ENCODE data around the gene NDUFA6.
"Not testable (repeated sequence)": the region's sequence is repeated elsewhere in the genome, so short reads cannot be mapped to it uniquely, and the experiment has no call there.

NDUFA6 gene

DNA sequence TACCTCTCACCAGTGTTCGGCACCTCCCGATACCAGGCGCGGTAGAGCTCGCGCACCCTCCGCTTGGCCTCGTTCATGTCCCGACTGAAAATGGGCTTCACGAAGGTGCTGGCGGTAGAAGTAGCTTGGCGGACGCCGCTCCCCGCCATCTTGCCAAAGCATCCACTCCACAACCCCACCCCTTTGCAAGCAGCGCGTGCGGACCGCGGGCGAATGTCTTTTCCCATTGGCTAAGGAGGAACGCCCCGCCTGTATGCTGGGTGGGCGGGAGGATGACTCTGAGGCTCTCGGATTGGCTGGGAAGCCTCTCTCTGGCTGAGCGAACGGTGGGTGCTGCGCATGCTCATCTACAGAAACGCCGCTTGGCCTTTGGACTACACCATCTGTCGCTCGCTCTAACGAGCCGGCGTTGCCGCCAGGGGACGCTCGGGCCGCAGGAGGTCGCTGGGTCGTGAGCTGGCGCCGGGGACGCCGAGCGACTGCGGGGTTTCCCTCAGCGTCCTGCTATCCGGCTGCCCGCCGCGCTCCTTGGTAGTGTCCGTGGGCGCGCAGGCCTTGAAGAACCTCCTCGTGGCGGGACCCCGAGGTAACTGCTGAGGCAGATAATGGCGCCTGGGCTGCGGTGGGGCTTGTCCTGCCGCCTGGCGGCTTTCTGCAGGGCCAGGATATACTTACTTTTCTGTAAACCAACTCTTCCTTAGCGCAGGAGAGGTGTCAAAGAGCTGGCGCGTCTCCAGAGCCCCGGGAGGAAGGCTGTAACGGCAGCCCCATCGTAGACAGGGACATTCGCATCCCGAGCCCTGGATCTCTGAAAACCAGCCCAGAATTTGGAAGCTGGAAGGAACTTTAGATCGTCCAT is at the start of gene NDUFA6:
Gene NDUFA6 (minus strand): TSS at position 177 of the 859 bp plus-strand sequence. CDS start 28 bp downstream, at position 149.
- DNase-seq: peak; percentile 99

DNA sequence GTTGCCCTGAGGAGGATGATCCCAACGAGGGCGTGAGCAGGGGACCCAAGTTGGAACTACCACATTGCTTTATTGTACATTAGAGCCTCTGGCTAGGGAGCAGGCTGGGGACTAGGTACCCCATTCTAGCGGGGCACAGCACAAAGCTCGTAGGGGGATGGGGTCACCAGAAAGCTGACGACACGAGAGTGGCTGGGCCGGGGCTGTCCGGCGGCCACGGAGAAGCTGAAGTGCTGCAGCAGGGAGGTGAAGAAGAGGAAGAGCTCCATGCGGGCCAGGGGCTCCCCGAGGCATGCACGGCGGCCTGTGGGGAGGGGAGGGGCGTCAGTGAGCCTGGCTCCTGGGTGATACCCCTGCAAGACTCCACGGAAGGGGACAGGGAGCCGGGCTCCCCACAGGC is 49.6 kb upstream of the NDUFA6 start:
- not testable (repeated sequence) for DNase-seq

DNA sequence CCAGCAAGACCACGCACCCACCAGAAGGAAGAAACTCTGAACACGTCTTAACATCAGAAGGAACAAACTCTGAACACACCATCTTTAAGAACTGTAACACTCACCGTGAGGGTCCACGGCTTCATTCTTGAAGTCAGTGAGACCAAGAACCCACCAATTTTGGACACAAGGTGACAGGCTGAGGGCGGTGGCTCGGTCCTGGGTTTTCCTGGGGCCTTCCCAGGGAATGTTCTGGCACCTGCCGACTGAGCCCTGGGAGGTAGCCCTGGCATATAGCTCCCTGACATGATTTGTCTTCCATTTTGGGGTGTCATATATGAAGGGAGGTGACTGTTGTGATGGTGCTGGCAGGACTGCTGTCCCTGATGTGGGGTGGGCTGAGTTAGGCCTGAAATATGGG is 48.9 kb upstream of the NDUFA6 start:
- not testable (repeated sequence) for DNase-seq

DNA sequence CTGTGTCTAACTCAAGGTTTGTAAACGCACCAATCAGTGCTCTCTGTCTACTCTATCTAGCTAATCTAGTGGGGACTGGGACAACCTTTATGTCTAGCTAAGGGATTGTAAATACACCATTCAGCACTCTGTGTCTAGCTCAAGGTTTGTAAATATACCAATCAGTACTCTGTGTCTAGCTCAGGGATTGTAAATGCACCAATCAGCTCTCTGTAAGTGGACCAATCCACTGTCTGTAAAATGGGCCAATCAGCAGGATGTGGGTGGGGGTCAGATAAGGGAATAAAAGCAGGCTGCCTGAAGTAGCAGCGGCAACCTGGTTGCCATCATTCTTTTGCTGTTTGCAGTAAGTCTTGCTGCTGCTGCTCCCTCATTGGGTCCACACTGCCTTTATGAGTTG is 48.4 kb upstream of the NDUFA6 start:
- DNase-seq: no peak

DNA sequence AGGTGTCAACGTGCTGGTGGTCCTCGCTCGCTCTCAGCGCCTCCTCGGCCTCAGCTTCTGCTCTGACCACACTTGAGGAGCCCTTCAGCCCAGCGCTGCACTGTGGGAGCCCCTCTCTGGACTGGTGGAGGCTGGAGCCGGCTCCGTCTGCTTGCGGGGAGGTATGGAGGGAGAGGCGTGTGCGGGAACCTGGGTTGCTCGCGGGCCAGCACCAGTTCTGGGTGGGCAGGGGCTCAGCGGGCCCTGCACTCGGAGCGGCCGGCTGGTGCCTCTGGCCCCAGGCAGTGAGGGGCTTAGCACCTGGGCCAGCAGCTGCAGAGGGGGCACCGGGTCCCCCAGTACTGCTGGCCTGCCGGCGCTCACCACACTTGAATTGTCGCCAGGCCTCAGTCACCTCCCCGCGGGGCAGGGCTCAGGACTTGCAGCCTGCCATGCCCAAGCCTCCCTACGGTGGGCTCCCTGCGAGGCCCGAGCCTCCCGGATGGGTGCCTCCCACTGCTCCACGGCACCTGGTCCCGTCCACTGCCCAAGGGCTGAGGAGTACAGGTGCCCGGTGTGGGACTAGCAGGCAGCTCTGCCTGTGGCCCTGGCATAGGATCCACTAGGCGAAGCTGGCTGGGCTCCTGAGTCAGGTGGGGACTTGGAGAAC is 47.7 kb upstream of the NDUFA6 start:
- peak; percentile 50 for DNase-seq

DNA sequence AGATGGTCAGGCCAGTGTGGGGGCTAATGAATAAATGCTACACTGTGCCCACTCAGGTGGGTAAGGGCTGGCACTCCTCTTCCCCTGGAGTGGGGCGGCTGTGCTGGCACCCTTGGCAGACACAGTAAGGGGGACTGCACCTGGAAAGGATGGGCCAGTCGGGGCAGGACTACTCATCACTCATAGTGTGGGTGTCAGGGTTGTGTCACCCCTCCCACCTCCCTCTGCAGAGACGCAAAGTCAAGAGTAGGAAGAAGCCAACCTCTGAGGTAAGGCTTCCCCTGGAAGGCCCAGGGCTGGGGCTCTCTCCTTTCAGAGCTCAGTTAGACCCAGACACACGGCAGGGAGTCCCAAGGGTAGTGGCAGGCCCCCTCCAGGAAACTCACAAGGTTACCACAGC is 45.1 kb upstream of the NDUFA6 start:
- DNase-seq: not testable (repeated sequence)

DNA sequence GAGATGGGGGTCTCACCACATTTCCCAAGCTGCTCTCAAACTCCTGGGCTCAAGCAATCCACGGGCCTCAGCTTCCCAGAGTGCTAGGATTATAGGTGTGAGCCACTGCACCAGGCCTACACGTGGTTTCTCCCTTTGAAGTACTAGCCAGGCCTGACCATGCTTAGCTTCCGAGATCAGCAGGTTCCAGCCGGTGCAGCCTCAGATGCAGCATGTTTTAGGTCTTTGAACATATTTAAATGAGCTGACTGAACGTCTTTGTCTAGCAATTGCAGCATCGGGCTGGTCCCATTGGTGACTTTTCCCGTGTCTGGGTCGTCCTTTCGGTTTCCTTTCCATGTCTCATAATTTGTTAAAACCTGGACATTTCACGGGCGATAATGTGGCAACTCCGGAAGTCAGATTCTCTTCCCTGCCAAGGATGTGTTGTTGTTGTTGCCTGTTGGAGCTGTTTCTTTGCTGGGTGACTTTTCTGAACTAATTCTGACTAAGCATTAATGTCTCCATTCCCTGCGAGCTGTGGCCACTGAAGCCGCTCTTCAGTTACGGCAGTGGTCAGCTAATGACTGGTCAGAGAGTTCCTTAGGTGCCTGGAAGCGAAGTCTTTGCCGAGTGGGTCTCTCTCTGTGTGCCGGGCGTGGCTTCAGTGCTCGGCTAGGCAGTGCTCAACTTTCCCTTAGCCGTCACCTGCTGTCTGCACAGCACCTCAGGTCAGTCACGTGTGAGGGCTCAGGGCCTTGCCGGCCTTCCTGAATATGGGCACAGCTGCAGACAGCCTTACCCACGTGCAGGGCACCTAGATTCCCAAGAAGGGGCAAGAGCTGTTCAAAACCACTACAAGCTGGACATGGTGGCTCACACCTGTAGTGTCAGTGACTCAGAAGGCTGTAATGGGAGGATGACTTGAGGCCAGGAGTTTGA is 43.8 kb upstream of the NDUFA6 start:
- DNase-seq: no peak

DNA sequence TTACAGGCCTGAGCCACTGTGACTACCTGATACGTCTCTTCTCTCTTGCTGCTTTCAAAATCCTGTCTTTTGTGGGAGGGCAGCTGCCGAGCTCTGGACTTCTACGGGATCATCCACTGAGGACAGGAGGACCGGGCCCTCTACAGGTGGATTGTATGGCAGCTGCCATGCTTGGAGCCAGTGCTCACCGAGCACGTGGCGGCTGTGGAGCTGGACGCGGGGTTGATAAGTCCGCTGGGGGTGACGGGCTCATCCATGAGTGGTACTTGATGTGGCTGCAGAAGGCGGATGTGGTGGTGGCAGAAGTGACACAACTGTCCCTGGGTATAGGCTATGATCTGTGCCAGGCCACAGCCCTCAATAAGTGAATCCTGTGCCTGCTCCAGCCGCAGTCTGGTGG is 41.9 kb upstream of the NDUFA6 start:
- DNase-seq: no peak

DNA sequence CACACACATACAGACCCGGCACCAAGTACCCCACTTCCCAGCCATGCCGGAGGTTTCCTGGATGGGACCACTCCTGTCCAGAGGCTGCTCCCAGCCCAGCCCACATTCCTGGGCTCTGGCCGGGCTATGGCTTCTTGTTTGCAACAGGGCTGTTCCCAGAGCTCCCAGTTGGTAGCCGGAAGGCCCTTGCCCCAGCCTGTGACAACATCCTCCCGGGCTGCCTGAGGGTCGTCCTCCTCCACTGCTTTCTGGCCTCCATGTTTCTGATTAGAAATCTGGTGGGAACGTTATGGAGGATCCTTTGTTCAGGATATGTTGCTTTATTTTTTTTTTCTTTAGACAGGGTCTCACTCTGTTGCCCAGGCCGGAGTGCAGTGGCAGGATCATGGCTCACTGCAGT is 41.0 kb upstream of the NDUFA6 start:
- DNase-seq: no peak

DNA sequence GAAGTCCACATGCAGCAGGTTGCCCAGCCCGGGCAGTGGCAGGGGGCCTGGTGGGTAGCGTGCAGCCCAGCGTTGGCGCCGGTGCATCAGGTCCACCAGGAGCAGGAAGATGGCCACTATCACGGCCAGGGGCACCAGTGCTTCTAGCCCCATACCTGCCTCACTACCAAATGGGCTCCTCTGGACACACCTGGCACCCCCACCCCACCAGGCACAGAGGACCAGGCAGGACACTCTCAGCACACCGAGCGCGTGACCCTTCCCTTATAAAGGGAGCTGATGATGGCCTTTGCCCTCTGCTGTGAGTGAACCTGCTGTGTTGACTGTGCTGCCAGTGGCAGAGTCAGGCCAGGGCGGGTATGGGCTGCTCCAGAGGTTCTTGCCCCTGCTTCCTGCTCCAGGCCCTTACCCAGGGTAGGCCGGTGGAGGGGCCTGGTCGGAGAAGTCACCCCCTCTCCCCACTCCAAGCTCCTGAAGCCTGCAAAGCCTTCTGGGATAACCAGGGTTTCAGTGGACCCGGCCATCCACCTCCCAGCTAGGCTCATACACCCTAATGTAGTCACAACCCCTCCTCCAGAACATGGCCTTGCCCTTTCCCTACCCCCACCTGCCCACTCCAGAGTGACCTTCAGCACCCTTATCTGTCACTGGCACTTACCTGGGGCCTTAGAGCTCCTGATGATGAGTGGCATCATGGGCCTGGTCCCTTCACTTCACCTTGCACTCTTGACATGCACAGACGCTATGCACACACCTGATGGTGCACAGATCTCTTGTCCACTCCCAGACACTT is 40.3 kb upstream of the NDUFA6 start, which contains the start of gene CYP2D6:
Gene CYP2D6 (minus strand): TSS at position 172 of the 793 bp plus-strand sequence. CDS start 19 bp downstream, at position 153.
- DNase-seq: not testable (repeated sequence)

DNA sequence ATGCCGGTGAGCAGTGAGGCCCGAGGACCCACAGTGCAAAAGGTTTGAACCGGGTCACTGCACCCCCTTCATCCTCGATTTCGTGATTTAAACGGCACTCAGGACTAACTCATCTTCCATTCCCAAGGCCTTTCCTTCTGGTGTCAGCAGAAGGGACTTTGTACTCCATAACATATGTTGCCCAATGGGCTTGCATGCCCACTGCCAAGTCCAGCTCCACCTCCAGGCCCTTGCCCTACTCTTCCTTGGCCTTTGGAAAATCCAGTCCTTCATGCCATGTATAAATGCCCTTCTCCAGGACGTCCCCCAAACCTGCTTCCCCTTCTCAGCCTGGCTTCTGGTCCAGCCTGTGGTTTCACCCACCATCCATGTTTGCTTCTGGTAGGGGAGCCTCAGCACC is 39.6 kb upstream of the NDUFA6 start:
- not testable (repeated sequence) for DNase-seq

DNA sequence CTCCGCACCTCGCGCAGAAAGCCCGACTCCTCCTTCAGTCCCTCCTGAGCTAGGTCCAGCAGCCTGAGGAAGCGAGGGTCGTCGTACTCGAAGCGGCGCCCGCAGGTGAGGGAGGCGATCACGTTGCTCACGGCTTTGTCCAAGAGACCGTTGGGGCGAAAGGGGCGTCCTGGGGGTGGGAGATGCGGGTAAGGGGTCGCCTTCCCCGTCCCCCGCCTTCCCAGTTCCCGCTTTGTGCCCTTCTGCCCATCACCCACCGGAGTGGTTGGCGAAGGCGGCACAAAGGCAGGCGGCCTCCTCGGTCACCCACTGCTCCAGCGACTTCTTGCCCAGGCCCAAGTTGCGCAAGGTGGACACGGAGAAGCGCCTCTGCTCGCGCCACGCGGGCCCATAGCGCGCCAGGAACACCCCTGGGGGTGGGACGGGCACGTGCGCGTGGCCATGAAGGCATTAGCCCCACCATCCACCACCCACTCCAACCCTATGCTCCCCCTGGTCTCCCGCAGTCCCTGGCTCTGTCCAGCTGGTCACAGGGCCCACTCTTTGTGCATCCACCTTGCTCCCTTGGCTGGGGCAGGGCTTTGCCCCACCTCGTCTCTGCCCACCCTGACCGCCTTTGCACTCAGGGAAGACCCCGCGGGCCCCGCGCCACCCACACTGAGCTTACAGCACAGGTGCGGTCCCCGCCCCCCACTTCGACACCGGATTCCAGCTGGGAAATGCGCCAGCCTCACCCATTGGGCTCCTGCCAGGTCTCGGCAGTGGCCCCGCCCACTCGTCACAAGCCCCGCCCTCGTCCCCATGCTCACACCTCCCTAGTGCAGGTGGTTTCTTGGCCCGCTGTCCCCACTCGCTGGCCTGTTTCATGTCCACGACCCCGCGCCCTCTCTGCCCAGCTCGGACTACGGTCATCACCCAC is 38.5 kb upstream of the NDUFA6 start:
- DNase-seq: not testable (repeated sequence)

DNA sequence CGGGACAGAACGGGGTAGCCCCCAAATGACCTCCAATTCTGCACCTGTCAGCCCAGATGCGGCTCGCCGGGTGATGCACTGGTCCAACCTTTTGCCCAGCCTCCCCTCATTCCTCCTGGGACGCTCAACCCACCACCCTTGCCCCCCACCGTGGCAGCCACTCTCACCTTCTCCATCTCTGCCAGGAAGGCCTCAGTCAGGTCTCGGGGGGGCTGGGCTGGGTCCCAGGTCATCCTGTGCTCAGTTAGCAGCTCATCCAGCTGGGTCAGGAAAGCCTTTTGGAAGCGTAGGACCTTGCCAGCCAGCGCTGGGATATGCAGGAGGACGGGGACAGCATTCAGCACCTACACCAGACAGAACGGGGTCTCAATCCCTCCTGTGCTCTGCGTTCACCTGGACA is 37.4 kb upstream of the NDUFA6 start:
- not testable (repeated sequence) for DNase-seq

DNA sequence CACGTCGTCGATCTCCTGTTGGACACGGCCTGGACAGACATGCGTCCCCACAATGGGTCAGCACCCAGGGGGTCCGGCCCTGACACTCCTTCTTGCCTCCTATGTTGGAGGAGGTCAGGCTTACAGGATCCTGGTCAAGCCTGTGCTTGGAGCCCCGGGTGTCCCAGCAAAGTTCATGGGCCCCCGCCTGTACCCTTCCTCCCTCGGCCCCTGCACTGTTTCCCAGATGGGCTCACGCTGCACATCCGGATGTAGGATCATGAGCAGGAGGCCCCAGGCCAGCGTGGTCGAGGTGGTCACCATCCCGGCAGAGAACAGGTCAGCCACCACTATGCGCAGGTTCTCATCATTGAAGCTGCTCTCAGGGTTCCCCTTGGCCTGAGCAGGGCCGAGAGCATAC is 37.0 kb upstream of the NDUFA6 start:
- no peak for DNase-seq

DNA sequence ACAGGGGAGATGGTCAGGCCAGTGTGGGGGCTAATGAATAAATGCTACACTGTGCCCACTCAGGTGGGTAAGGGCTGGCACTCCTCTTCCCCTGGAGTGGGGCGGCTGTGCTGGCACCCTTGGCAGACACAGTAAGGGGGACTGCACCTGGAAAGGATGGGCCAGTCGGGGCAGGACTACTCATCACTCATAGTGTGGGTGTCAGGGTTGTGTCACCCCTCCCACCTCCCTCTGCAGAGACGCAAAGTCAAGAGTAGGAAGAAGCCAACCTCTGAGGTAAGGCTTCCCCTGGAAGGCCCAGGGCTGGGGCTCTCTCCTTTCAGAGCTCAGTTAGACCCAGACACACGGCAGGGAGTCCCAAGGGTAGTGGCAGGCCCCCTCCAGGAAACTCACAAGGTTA is 33.0 kb upstream of the NDUFA6 start:
- DNase-seq: not testable (repeated sequence)

DNA sequence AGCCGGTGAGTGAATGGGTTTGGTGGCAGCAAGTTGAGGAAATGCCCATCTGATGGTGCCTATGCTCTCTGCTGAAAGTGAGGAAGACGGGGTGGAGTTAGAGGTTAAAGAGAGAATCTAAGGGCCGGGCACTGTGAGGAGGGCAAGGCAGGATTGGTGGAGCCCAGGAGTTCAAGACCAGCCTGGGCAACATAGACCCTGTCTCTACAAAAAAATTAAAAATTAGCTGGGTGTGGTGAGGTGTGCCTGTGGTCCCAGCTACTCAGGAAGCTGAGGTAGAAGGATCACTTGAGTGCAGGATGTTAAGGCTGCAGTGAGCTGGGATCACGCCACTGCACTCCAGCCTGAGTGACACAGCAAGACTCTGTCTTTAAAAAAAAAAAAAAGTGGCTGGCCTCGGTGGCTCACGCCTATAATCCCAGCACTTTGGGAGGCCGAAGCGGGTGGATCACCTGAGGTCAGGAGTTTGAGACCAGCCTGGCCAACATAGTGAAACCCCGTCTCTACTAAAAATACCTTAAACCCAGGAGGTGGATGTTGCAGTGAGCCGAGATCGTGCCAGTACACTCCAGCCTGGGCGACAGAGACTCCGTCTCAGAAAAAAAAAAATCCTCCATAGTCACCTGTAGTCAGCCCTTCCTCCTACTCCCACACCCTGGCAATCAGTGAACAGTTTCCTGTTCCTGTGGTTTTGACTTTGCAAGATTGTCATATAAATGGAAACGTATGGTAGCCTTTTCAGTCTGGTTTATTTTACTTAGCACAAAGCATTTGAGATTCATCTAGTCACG is 29.9 kb upstream of the NDUFA6 start:
- peak; percentile 73 for DNase-seq

DNA sequence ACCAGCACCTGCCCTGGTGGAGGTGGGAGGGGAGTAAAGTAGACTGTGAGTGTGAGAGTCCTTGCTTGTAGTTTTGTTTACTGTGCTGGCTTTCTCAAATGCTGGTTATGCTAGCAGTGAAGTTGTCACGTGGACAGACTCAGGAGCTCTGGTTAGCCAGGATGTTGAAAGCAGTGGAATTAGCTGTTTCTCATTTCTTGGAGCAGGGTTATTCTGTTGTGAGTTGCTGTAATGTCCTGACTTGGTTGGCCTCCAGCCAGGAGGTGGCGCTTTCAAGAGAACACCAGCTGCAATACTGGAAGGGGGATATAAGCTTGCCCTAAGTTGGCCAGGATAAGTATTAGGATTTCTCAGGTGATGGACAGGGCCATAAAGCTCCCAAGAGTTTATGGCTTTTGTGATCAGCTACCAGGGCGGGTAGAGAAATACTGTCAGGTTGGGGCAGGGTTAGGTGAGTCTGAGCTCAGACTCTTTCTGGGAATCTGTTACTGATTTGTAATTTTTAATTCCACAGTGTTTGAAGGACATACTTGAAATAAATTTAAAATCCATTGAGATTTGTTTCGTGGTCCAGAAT is 26.4 kb upstream of the NDUFA6 start:
- no peak for DNase-seq

DNA sequence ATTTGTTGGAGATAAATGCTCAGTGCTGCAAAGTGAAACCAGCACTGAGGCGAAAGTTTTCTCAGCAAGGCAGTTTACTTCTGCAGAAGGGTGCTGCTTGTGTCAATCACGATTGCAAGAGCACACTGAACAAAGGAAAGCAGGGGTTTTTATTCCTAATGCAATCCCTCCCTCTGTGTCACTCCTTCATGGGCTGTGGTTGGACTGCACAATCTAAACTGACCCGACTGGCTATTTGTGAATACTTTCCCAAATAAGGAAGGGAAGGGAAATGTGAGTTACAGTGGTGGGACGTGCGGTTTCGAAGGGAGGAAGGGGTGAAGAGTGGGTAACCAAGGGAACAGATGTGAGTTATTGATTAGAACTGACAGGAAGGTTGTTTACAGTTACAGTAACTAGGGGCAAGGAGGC is 24.9 kb upstream of the NDUFA6 start:
- not testable (repeated sequence) for DNase-seq

DNA sequence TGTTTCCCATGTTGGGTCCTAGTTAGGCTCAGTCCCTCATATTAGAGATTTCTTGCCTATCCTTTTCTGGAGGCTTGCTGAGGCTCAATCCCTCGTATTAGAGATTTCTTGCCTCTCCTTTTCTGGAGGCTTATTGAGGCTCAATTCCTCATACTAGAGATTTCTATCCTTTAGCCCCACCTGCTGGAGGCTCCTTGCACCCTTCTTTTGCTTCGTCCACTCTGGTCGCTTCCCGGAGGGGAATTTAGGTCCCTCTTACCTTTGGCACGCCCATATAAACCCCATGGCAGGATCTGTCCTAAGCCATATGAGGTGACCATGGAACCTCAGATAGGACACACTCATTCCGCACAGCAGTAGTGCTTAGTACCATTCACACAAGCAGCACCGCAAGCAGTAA is 24.1 kb upstream of the NDUFA6 start:
- no peak for DNase-seq

DNA sequence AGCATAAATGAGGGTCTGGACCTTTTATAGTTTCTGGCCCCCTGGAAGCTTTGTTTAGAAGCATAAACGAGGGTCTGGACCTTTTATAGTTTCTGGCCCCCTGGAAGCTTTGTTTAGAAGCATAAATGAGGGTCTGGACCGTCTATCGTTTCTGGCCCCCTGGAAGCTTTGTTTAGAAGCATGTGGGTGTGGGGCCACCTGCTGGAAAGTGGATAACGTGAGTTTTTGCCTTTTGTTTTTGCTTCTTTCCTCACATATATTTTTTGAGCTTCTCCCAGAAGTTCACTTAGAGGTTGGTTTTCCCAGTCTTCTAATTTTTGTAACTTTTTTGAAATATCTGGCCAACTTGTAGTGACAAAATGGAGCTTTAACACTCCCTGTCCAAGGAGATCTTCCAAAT is 22.2 kb upstream of the NDUFA6 start:
- not testable (repeated sequence) for DNase-seq
